Body of pancreas (tissue), 4 donors: Measurements from ENCODE around the gene IL4I1.

ENCODE experiments used
- CTCF ChIP-seq, 7 experiments: fragments of 450-650 bp in 4 of 7; fragments of 200-600 bp in 3 of 7; sonication (generic) in 3 of 7; IDR thresholded peaks; one replicate each; pipeline ENCODE4 v1.5.1; 2016 to 2019; ENCODE audit warnings: antibody characterized with exemption in 7 of 7
- POLR2A ChIP-seq, 3 donors: fragments of 450-650 bp; IDR thresholded peaks; one replicate each; pipeline ENCODE4 v1.6.1; 2016; ENCODE audit warnings: antibody characterized with exemption in 3 of 3, mild to moderate bottlenecking in 2 of 3

GRCh38 chr19:49863254-49863934 is 33.3 kb downstream of the IL4I1 start:
- TF ChIP-seq CTCF (IDR thresholded peaks at IDR 0.05) (no peak), POLR2A (IDR thresholded peaks at IDR 0.05) (no peak)
